ENCODE results near the gene TAOK2. TPM values are rescaled to one million over a fixed set of nuclear protein-coding genes. Genes with fewer than 3 reads are reported as not detected.

The TAOK2 gene
- total and polyA plus RNA-seq, 2 of the 13 experiments (the other 11 are each of a cell fraction or from before 2014, with no cell fraction given) = 17.4 to 43.2 TPM

DNA sequence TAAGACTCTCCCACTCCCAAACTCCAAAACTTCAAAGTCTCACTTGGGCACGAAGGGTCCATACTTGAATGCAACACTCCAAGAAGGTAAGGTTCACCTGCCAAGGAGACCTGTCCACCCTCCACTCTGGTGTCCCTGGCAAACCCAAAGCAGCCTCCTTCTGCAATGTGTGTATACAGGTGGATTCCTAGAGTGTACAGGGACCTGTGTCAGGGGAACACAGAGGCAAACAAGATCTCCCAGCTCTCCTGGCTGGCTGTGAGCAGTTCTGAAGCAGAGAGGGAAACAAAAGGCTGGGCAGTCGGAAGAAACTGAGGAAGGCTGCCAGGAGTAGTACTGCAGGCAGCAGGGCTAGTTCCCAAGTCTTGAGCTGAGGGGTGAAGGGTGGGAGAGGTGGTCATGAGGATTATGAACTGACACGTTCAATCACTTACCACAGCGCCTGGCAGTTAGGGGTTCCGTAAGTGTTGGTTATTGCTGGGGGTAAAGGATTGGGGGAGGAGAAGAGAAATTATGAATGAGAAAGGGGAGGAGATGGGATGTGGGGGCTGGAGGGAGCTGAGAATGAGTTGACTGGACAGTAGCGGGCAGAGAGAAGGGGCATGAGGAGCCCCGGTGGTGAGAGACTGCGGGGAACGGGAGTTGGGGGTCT lies 48.4 kb upstream of the TAOK2 start (continued):
- TF ChIP-seq, protein P1, sequence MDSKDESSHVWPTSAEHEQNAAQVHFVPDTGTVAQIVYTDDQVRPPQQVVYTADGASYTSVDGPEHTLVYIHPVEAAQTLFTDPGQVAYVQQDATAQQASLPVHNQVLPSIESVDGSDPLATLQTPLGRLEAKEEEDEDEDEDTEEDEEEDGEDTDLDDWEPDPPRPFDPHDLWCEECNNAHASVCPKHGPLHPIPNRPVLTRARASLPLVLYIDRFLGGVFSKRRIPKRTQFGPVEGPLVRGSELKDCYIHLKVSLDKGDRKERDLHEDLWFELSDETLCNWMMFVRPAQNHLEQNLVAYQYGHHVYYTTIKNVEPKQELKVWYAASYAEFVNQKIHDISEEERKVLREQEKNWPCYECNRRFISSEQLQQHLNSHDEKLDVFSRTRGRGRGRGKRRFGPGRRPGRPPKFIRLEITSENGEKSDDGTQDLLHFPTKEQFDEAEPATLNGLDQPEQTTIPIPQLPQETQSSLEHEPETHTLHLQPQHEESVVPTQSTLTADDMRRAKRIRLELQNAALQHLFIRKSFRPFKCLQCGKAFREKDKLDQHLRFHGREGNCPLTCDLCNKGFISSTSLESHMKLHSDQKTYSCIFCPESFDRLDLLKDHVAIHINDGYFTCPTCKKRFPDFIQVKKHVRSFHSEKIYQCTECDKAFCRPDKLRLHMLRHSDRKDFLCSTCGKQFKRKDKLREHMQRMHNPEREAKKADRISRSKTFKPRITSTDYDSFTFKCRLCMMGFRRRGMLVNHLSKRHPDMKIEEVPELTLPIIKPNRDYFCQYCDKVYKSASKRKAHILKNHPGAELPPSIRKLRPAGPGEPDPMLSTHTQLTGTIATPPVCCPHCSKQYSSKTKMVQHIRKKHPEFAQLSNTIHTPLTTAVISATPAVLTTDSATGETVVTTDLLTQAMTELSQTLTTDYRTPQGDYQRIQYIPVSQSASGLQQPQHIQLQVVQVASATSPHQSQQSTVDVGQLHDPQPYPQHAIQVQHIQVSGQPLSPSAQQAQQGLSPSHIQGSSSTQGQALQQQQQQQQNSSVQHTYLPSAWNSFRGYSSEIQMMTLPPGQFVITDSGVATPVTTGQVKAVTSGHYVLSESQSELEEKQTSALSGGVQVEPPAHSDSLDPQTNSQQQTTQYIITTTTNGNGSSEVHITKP (CRISPR knock-in tag; IDR thresholded peaks at IDR 0.05; ENCODE audit: low read depth) = 0 out of 2 replicates have a peak, but pooled peaks have one; percentile 12
- TF ChIP-seq HMG20A (CRISPR knock-in tag; IDR thresholded peaks at IDR 0.05; ENCODE audit: borderline replicate concordance) = no peak
- no peak for TF ChIP-seq KLF16 (CRISPR knock-in tag; IDR thresholded peaks at IDR 0.05)
- no peak for TF ChIP-seq FOXK1 (CRISPR knock-in tag; IDR thresholded peaks at IDR 0.05; ENCODE audit: borderline replicate concordance, low read depth)

- BruUV-seq (replicated peaks) = no TSS peak
- H3K27me3 ChIP-seq (ENCODE audit: control insufficient read depth in 1 of 2, insufficient read depth in 2 of 2, low read length in 2 of 2) = no peaks in the 10 kb centered on the region
- ChIA-PET CTCF (ENCODE audit: low intra/inter-chr PET ratio, low total read pairs) (no interaction called here), POLR2A (interaction anchor here (0.5 to 4.3 kb wide), 27 partner anchors 8 to 247 kb away, joined by 3 to 68 read pairs (median 5); partner anchors contain the start of genes ALDOA, ASPHD1, CDIPT and PAGR1)
- in situ Hi-C loops (cut with HindIII; ENCODE audit: extremely low pct_ligation_motif_present, low pct_unique_long_range_greater_than_20kb) = loop anchor here (5.0 kb wide), 1 partner anchor 36 kb away; the partner anchor contains the start of gene TMEM219
- H3K9ac ChIP-seq (ENCODE audit: insufficient read depth, low read depth, low read length) = peak within 1 kb of the TSS; percentile 83
- intact Hi-C loops (cut with micrococcal nuclease; ENCODE audit: unreplicated experiment) = loop anchor here (1.0 to 5.0 kb wide), 3 partner anchors 36 to 95 kb away; partner anchors contain the start of genes TAOK2 and TMEM219
- H3K9me3 ChIP-seq (ENCODE audit: low read length) = no peaks in the 10 kb centered on the region
- peak; percentile 82 for DNase-seq (ENCODE audit: low spot score)
- H3K79me2 ChIP-seq (ENCODE audit: insufficient read depth, low read length) = peaks cover 13% of the 10 kb centered on the region
- WGBS (ENCODE audit: low lambda C conversion rate) = under 1% methylated on average over 21 of the region's 89 CpGs
- peak; percentile 96 for ATAC-seq
- H3K4me1 ChIP-seq (ENCODE audit: insufficient read depth, low read length) = peaks cover 31% of the 10 kb centered on the region
- peak within 1 kb of the TSS; percentile 55 for H2AFZ ChIP-seq (ENCODE audit: low read length)
- peak within 1 kb of the TSS; percentile 80 to 96 (median 87) for H3K4me3 ChIP-seq (replicated peaks in 1 of 3; ENCODE audit: insufficient read depth in 1 of 3, low read depth in 2 of 3, low read length in 3 of 3)
- peaks cover 2 to 17% of the 10 kb centered on the region in 2 experiments; a peak in 3 of 5 replicates for H3K36me3 ChIP-seq (replicated peaks in 1 of 2; ENCODE audit: control insufficient read depth in 1 of 2, insufficient read depth in 2 of 2, low read length in 2 of 2)
- peak within 1 kb of the TSS; percentile 98 for H3K4me2 ChIP-seq (ENCODE audit: low read depth, low read length)
- no peak for FAIRE-seq
- H4K20me1 ChIP-seq (ENCODE audit: insufficient read depth, low read length) = no peaks in the 10 kb centered on the region
- H3K27ac ChIP-seq (ENCODE audit: extremely low read length, insufficient read depth, low read length) = peak within 1 kb of the TSS; percentile 77
- peak; percentile 89; the same call in 1 of the 2 replicates for TF ChIP-seq ZNF33B (CRISPR knock-in tag; IDR thresholded peaks at IDR 0.05)
- no peak for TF ChIP-seq HDAC6 (IDR thresholded peaks at IDR 0.05; ENCODE audit: low read depth, low read length)
- peak; percentile 0; the same call in 1 of the 2 replicates for TF ChIP-seq ZNF776 (CRISPR knock-in tag; IDR thresholded peaks at IDR 0.05)
These were observed 47.6 kb upstream of the TAOK2 start, which contains the start of gene KCTD13 for GRCh38 chr16:29925781-29926710. Gene KCTD13, minus strand, starts transcription at chr16:29926226. Its CDS starts 193 bp downstream, at chr16:29926033.

All from HepG2 (cell line).